SK-N-MC (cell line): ENCODE data around the gene LRMDA.

Experiments
- DNase-seq: peaks from one replicate; pipeline ENCODE4 v3.0.0-alpha.2; 2011; ENCODE audit warnings: low read depth, low spot score
- H3K27ac ChIP-seq: fragments of 200-600 bp; sonication (generic); 2 replicates; pipeline ENCODE4 v1.5.1; 2016; ENCODE audit warnings: mixed run types
- H3K36me3 ChIP-seq: fragments of 200-600 bp; sonication (generic); 2 replicates; pipeline ENCODE4 v1.6.1; 2017; ENCODE audit warnings: antibody characterized with exemption, low read length, mixed read lengths; ENCODE audit not compliant: insufficient read depth
- H3K4me3 ChIP-seq: fragments of 200-600 bp; sonication (generic); 2 replicates; pipeline ENCODE4 v1.5.1; 2016
- H3K9ac ChIP-seq: fragments of 200-600 bp; sonication (generic); 2 replicates; pipeline ENCODE4 v1.8.0; 2017; ENCODE audit warnings: mixed run types, mixed read lengths; ENCODE audit not compliant: insufficient read length
- H3K9me3 ChIP-seq: fragments of 200-600 bp; sonication (generic); 2 replicates; pipeline ENCODE4 v1.6.1; 2017; ENCODE audit warnings: low read depth, mild to moderate bottlenecking, antibody characterized with exemption, low read length, moderate library complexity, mixed read lengths
- EZH2 ChIP-seq: fragments of 200-600 bp; sonication (generic); IDR thresholded peaks from one replicate; pipeline ENCODE4 v1.6.1; 2017; ENCODE audit warnings: antibody characterized with exemption
- FOXP2 ChIP-seq: optimal IDR thresholded peaks from 2 replicates; pipeline ENCODE3; 2011; ENCODE audit warnings: mild to moderate bottlenecking, moderate library complexity; ENCODE audit not compliant: insufficient read depth; ENCODE audit errors: extremely low read length, control extremely low read depth
- POLR2AphosphoS5 ChIP-seq: IDR thresholded peaks from 2 replicates; pipeline ENCODE4 v1.6.1; 2012; ENCODE audit warnings: mild to moderate bottlenecking, low read depth, low read length, borderline replicate concordance

The LRMDA gene

GRCh38 chr10:75586814-75587213, 155.4 kb downstream of the LRMDA start:
- Histone ChIP-seq H3K9ac (no peak overlapping the region), H3K36me3 (no peaks in the 10 kb centered on the region), H3K4me3 (no peak overlapping the region), H3K9me3 (no peaks in the 10 kb centered on the region), H3K27ac (no peak overlapping the region)
- TF ChIP-seq FOXP2 (no peak), POLR2AphosphoS5 (no peak), EZH2 (no peak)
- DNase-seq: no peak

- TF ChIP-seq FOXP2: no peak
- TF ChIP-seq EZH2: no peak
- no peak for TF ChIP-seq POLR2AphosphoS5
- DNase-seq: no peak
- H3K9ac ChIP-seq: no peak overlapping the region
- no peaks in the 10 kb centered on the region for H3K9me3 ChIP-seq
- no peak overlapping the region for H3K27ac ChIP-seq
- H3K36me3 ChIP-seq: no peaks in the 10 kb centered on the region
- no peak overlapping the region for H3K4me3 ChIP-seq
These were observed 156.6 kb downstream of the LRMDA start for GRCh38 chr10:75588031-75588430.

GRCh38 chr10:75589895-75590654, 158.7 kb downstream of the LRMDA start:
- TF ChIP-seq POLR2AphosphoS5 (no peak), EZH2 (no peak), FOXP2 (no peak)
- H3K9ac ChIP-seq: no peak overlapping the region
- DNase-seq: no peak
- H3K27ac ChIP-seq: no peak overlapping the region
- H3K4me3 ChIP-seq: no peak overlapping the region
- no peaks in the 10 kb centered on the region for H3K36me3 ChIP-seq
- H3K9me3 ChIP-seq: no peaks in the 10 kb centered on the region

GRCh38 chr10:75592151-75592787, 160.8 kb downstream of the LRMDA start:
- DNase-seq: no peak
- TF ChIP-seq FOXP2 (no peak), POLR2AphosphoS5 (no peak), EZH2 (no peak)
- Histone ChIP-seq H3K9me3 (no peaks in the 10 kb centered on the region), H3K9ac (no peak overlapping the region), H3K36me3 (no peaks in the 10 kb centered on the region), H3K27ac (no peak overlapping the region), H3K4me3 (no peak overlapping the region)

- no peaks in the 10 kb centered on the region for H3K36me3 ChIP-seq
- no peak overlapping the region for H3K9ac ChIP-seq
- no peak for DNase-seq
- no peak overlapping the region for H3K27ac ChIP-seq
- H3K9me3 ChIP-seq: no peaks in the 10 kb centered on the region
- no peak overlapping the region for H3K4me3 ChIP-seq
- TF ChIP-seq EZH2 (no peak), FOXP2 (no peak), POLR2AphosphoS5 (no peak)
These were observed 161.6 kb downstream of the LRMDA start for GRCh38 chr10:75592791-75593643.

- TF ChIP-seq POLR2AphosphoS5 (no peak), EZH2 (no peak), FOXP2 (no peak)
- no peak for DNase-seq
- no peaks in the 10 kb centered on the region for H3K9me3 ChIP-seq
- H3K9ac ChIP-seq: no peak overlapping the region
- no peak overlapping the region for H3K27ac ChIP-seq
- H3K4me3 ChIP-seq: no peak overlapping the region
- no peaks in the 10 kb centered on the region for H3K36me3 ChIP-seq
These were observed 162.5 kb downstream of the LRMDA start for GRCh38 chr10:75593692-75594556.

GRCh38 chr10:75596930-75597620, 165.7 kb downstream of the LRMDA start:
- Histone ChIP-seq H3K4me3 (no peak overlapping the region), H3K9ac (no peak overlapping the region), H3K36me3 (no peaks in the 10 kb centered on the region), H3K27ac (no peak overlapping the region), H3K9me3 (no peaks in the 10 kb centered on the region)
- DNase-seq: no peak
- no peak for TF ChIP-seq FOXP2
- TF ChIP-seq POLR2AphosphoS5: no peak
- TF ChIP-seq EZH2: no peak
